Heart left ventricle (tissue), 13 donors: ENCODE data around the gene SCYL1.

Experiments used
- POLR2A ChIP-seq, 2 donors: fragments of 450-650 bp; IDR thresholded peaks; one replicate each; pipeline ENCODE4 v1.6.1; 2017; ENCODE audit warnings: antibody characterized with exemption in 2 of 2, mild to moderate bottlenecking in 2 of 2, moderate library complexity in 2 of 2
- TF ChIP-seq, protein P1 (sequence below), 12 donors: fragments of 200-600 bp; sonication (generic) in 4 of 12; IDR thresholded peaks; one replicate each; pipeline versions ENCODE4 v1.5.0 to v1.8.0; 2018 to 2022; ENCODE audit warnings: antibody characterized with exemption in 12 of 12, mild to moderate bottlenecking in 5 of 12
- donor health status: ischemic (EF 13 %, LVEDD 7.1; RV severe dilation, severe dysfunction).
- donor health status: DM: no; HTN: yes; CAD: no.
- donor health status: DM: no; HTN: no; CAD: no.
- donor health status: ischemic (EF 25% LVEDD 6.9; RV normal size, moderate dysfunction).
- donor health status: ischemic (EF 25% LVEDD 5.7; RV mildly dilated, moderate dysfunction).
- donor health status: ischemic (EF 35%, LVEDD 5.7; RV mildly dilated, moderate dysfunction).
- donor health status: nonischemic (EF 11% LVEDD 7.7; RV severe dilation, severe dysfunction).
- donor health status: DM: yes; HTN: yes; CAD: no.
- donor health status: PGD.
- donor health status: ischemic (EF 29% LVEDD 5.4; RV normal size, mild dysfunction).
- donor health status: nonischemic (EF 23%, LVEDD 6.1; RV moderate dilation, normal function).

DNA sequence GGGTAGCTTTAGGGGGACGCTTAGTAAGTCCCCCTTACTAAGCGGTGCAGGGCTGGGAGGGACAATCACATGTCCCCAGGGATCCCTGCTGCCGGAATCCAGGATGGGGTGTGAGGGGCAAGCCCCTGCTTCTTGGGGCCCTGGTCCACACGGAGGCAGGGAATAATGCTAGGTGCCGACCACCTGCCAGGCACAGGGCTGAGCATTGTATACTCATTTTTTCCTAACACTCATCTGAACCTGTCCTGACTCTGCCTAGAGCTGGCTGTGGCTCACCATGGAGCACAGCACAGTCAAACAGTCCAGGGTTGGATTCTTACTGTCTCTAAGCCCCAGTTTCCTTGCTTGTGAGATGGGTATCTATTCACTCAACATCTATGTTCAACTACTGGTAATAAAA lies 34.7 kb downstream of the SCYL1 start:
- TF ChIP-seq, protein P1, sequence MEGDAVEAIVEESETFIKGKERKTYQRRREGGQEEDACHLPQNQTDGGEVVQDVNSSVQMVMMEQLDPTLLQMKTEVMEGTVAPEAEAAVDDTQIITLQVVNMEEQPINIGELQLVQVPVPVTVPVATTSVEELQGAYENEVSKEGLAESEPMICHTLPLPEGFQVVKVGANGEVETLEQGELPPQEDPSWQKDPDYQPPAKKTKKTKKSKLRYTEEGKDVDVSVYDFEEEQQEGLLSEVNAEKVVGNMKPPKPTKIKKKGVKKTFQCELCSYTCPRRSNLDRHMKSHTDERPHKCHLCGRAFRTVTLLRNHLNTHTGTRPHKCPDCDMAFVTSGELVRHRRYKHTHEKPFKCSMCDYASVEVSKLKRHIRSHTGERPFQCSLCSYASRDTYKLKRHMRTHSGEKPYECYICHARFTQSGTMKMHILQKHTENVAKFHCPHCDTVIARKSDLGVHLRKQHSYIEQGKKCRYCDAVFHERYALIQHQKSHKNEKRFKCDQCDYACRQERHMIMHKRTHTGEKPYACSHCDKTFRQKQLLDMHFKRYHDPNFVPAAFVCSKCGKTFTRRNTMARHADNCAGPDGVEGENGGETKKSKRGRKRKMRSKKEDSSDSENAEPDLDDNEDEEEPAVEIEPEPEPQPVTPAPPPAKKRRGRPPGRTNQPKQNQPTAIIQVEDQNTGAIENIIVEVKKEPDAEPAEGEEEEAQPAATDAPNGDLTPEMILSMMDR (IDR thresholded peaks at IDR 0.05) = no peak
- TF ChIP-seq POLR2A (IDR thresholded peaks at IDR 0.05) = no peak
